GM18511 (cell line): Measurements from ENCODE around the gene PHEX.

Source experiments
- ATAC-seq: cut with Tn5 transposase; IDR thresholded peaks from one replicate; pipeline ENCODE4 v1.9.1; 2021; ENCODE audit warnings: mild to moderate bottlenecking, moderate library complexity; ENCODE audit not compliant: unreplicated experiment

Gene PHEX

GRCh38 chrX:22147214-22147613 lies 115.1 kb downstream of the PHEX start:
- ATAC-seq = no peak

- no peak for ATAC-seq
Observed at GRCh38 chrX:22147942-22148341, 115.8 kb downstream of the PHEX start.

- ATAC-seq = no peak
Observed at GRCh38 chrX:22148565-22148964, 116.4 kb downstream of the PHEX start.

- no peak for ATAC-seq
Observed at GRCh38 chrX:22150371-22150770, 118.2 kb downstream of the PHEX start.

- no peak for ATAC-seq
Observed at GRCh38 chrX:22155126-22155525, 123.0 kb downstream of the PHEX start.

- no peak for ATAC-seq
Observed at GRCh38 chrX:22159071-22159470, 126.9 kb downstream of the PHEX start.

- ATAC-seq = no peak
Observed at GRCh38 chrX:22163326-22163725, 131.2 kb downstream of the PHEX start.

- no peak for ATAC-seq
Observed at GRCh38 chrX:22164770-22165388, 132.8 kb downstream of the PHEX start.

GRCh38 chrX:22165732-22166457 lies 133.8 kb downstream of the PHEX start:
- no peak for ATAC-seq

- ATAC-seq = no peak
Observed at GRCh38 chrX:22171287-22172060, 139.3 kb downstream of the PHEX start.

- ATAC-seq = no peak
Observed at GRCh38 chrX:22173966-22174365, 141.8 kb downstream of the PHEX start.

GRCh38 chrX:22177950-22178515 lies 145.9 kb downstream of the PHEX start:
- no peak for ATAC-seq

GRCh38 chrX:22184096-22184495 lies 152.0 kb downstream of the PHEX start:
- ATAC-seq = no peak

GRCh38 chrX:22186165-22186564 lies 154.0 kb downstream of the PHEX start:
- no peak for ATAC-seq

GRCh38 chrX:22192419-22193060 lies 160.4 kb downstream of the PHEX start:
- peak; percentile 96 for ATAC-seq

GRCh38 chrX:22193851-22194659 lies 161.9 kb downstream of the PHEX start:
- no peak for ATAC-seq

GRCh38 chrX:22194660-22194945 lies 162.5 kb downstream of the PHEX start:
- no peak for ATAC-seq

GRCh38 chrX:22196149-22196548 lies 164.0 kb downstream of the PHEX start:
- no peak for ATAC-seq

GRCh38 chrX:22202251-22202650 lies 170.1 kb downstream of the PHEX start:
- no peak for ATAC-seq

- ATAC-seq = no peak
Observed at GRCh38 chrX:22203186-22203585, 171.1 kb downstream of the PHEX start.
